Ovary (tissue), 9 donors: ENCODE data around the gene GRIK4. TPM values are rescaled to one million over a fixed set of nuclear protein-coding genes. Genes with fewer than 3 reads are reported as not detected.

Experiments used
- DNase-seq, 5 donors: peaks; one replicate each; pipeline ENCODE4 v3.0.0-alpha.2; 2019 to 2020
- H3K27ac ChIP-seq, 2 donors: fragments of 200-600 bp; one replicate each; pipeline versions ENCODE4 v1.5.1 to v1.8.0; 2019 to 2022
- H3K27me3 ChIP-seq: fragments of 200-600 bp; one replicate; pipeline ENCODE4 v1.8.0; 2022
- H3K36me3 ChIP-seq: fragments of 200-600 bp; sonication (generic); one replicate; pipeline ENCODE4 v1.5.1; 2019
- H3K4me1 ChIP-seq: one replicate; pipeline ENCODE4 v1.8.1; 2013; ENCODE audit warnings: mild to moderate bottlenecking, moderate library complexity; ENCODE audit not compliant: insufficient read depth
- H3K4me3 ChIP-seq: fragments of 200-600 bp; sonication (generic); one replicate; pipeline ENCODE4 v1.5.1; 2017
- H3K9me3 ChIP-seq, 2 donors: fragments of 200-600 bp in 1 of 2; sonication (generic) in 1 of 2; one replicate each; pipeline versions ENCODE4 v1.5.1 to v1.8.1; 2013 to 2019; ENCODE audit warnings: mild to moderate bottlenecking in 1 of 2, moderate library complexity in 1 of 2
- EP300 ChIP-seq: sonication (generic); formaldehyde crosslinking; IDR thresholded peaks from one replicate; pipeline ENCODE4 v1.6.1; 2017; ENCODE audit warnings: antibody characterized with exemption
- POLR2A ChIP-seq: fragments of 450-650 bp; IDR thresholded peaks from one replicate; pipeline ENCODE4 v1.6.1; 2017; ENCODE audit warnings: antibody characterized with exemption, mild to moderate bottlenecking, moderate library complexity
- WGBS, 3 donors: extraction: QIAGEN DNeasy Blood & Tissue Kit in 1 of 3; methylation state at CpG; one replicate each; pipeline versions ENCODE4 v1.1.5 to v1.1.7; 2013 to 2017; 5-methylcytosine and 5-hydroxymethylcytosine counted together
- intact Hi-C, 4 donors: fragments of 100-400 bp; cut with DNase I; formaldehyde crosslinking; loops; one replicate each; pipeline versions ENCODE4 v1.11.0 to v1.15.1; 2022 to 2023
- polyA plus RNA-seq, 2 donors: library from polyadenylated mRNA; stranded (reverse); fragments of 200-250 nt in 1 of 2; fragments of 350-450 nt in 1 of 2; fragmentation: Illumina TruSeq in 1 of 2; extraction: RNeasy Lipid Tissue Mini Kit (QIAGEN cat#74804) in 1 of 2; gene quantifications; one replicate each; pipeline ENCODE4 v1.2.3, GENCODE V29; 2013 to 2014
- total RNA-seq, 7 donors: library from RNA; depleted of rRNA in 2 of 7; stranded (reverse); fragments of >200 nt in 2 of 7; fragmentation: NEBNext Ultra II Directional in 3 of 7; extraction: Animal tissue kit (Norgen Biotek cat#: 25700) in 3 of 7; gene quantifications; one replicate each; pipeline versions ENCODE4 v1.1.0 to v1.2.4, GENCODE V29; 2016 to 2023
- TF ChIP-seq, protein P1 (sequence below), 3 donors: fragments of 450-650 bp in 2 of 3; fragments of 200-600 bp in 1 of 3; IDR thresholded peaks; one replicate each; pipeline versions ENCODE4 v1.5.1 to v1.8.0; 2016 to 2022; ENCODE audit warnings: antibody characterized with exemption in 3 of 3, mild to moderate bottlenecking in 1 of 3
- donor health status: DM: no; HTN: no; CAD: no; lungs with moderate emphysema.
- donor health status: DM: no; HTN: no; CAD: no.
- donor health status: Bipolar disorder and iron deficiency.
- donor health status: DM: yes; HTN: yes; CAD: no.
- donor health status: DM: no; HTN: no; CAD: no.
- donor health status: DM: yes; HTN: yes; CAD: no.

The GRIK4 gene
- total and polyA plus RNA-seq, 9 donors: 1.3 to 13.4 (median 2.3) TPM

GRCh38 chr11:120563703-120564572 is 52.4 kb downstream of the GRIK4 start:
- intact Hi-C loops: no loop called here
- DNase-seq: peak; percentile 72 to 83 (median 81)
- 13 to 18% (median 15%) methylated on average over 50 to 53 of the region's 53 CpGs for WGBS, 3 donors
- Histone ChIP-seq H3K36me3 (no peaks in the 10 kb centered on the region), H3K27me3 (no peaks in the 10 kb centered on the region), H3K4me1 (peaks cover 5% of the 10 kb centered on the region), H3K4me3 (peak overlapping the region; percentile 32), H3K9me3 (no peaks in the 10 kb centered on the region), H3K27ac (peak overlapping the region in 1 of 2 donors; percentile 14)
- no peak for TF ChIP-seq EP300
- no peak for TF ChIP-seq POLR2A
- TF ChIP-seq, protein P1, sequence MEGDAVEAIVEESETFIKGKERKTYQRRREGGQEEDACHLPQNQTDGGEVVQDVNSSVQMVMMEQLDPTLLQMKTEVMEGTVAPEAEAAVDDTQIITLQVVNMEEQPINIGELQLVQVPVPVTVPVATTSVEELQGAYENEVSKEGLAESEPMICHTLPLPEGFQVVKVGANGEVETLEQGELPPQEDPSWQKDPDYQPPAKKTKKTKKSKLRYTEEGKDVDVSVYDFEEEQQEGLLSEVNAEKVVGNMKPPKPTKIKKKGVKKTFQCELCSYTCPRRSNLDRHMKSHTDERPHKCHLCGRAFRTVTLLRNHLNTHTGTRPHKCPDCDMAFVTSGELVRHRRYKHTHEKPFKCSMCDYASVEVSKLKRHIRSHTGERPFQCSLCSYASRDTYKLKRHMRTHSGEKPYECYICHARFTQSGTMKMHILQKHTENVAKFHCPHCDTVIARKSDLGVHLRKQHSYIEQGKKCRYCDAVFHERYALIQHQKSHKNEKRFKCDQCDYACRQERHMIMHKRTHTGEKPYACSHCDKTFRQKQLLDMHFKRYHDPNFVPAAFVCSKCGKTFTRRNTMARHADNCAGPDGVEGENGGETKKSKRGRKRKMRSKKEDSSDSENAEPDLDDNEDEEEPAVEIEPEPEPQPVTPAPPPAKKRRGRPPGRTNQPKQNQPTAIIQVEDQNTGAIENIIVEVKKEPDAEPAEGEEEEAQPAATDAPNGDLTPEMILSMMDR (IDR thresholded peaks at IDR 0.05): no peak

DNA sequence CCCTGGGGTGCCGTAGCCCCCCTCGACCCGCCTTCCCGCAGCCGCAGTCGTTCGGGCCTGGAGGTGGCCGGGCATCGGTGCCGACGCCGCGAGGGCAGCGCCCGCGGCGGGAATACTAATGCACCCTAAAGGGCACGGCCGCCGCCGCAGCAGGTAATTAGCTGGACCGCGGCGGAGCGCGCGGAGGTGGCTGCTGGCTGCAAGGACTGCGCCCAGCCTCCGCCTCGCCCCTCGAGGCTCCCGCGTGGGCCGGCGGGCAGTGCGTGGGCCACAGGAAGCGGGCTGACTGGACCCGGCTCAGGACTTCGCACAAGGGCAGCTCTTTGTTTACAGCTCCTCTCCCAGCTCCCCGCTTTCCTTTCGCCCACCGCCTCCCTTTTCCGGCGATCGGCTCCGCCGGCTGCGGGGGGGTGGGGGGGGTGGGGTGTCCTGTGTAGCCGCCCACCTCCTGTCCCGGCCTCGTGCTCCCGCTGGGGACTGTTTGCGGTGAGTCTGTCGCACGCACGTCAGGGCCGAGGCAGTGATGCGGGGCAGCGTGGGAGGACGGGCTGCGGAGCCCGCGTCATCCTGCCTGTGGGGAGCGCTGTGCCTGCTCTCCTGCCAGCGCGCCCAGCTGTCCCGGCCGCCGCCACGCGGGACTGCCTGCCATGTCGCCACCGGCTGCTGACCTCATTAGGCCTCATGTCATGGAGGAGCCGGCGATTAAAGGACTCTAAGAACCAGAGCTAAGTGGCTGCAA is 53.2 kb downstream of the GRIK4 start:
- H3K4me1 ChIP-seq: peaks cover 5% of the 10 kb centered on the region
- H3K27me3 ChIP-seq: no peaks in the 10 kb centered on the region
- peak in 4 of 5 donors; percentile 53 to 73 (median 61) for DNase-seq
- peak overlapping the region; percentile 32 for H3K4me3 ChIP-seq
- intact Hi-C loops: no loop called here
- H3K27ac ChIP-seq: no peak overlapping the region
- WGBS, 3 donors: 1 to 3% (median 2%) methylated on average over 70 to 75 of the region's 75 CpGs
- no peaks in the 10 kb centered on the region for H3K9me3 ChIP-seq
- H3K36me3 ChIP-seq: no peaks in the 10 kb centered on the region
- TF ChIP-seq POLR2A (no peak), EP300 (no peak)
- TF ChIP-seq, protein P1 (IDR thresholded peaks at IDR 0.05): no peak

DNA sequence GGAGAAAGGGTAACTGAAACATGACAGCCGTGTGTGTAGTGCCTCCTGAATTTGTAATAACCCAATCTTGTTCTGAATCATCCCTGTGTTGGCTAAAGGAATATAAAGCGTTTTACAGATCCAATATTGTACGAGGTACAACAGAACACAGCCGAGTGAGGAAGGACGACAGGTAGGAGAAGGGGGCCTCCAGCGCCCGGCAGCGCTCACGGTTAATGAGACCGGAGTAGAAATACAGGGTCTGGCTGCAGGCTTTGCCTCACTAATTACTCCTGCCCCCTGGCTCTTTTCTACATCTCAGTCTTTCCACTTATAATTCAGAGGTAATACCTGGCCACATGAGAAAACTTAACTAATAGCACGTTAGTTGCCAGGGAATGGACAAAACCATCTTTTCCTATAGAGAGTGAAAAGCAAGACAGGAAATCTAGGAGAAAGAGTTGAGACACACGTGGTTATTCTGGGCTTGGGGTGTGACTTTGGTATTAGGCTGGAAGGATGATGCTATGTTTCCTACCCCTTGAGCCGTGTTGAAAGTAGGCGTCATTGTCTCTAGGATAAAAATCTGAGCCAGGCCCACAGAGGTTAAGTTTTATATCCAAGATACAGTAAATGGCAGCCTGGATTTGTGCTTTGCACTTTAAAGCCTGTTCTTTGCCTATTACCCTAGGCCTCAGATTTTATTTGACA is 54.1 kb downstream of the GRIK4 start:
- no peak for DNase-seq
- TF ChIP-seq, protein P1 (IDR thresholded peaks at IDR 0.05): no peak
- no peak for TF ChIP-seq EP300
- TF ChIP-seq POLR2A: no peak
- Histone ChIP-seq H3K9me3 (no peaks in the 10 kb centered on the region), H3K27ac (no peak overlapping the region), H3K36me3 (no peaks in the 10 kb centered on the region), H3K4me1 (peaks cover 5% of the 10 kb centered on the region), H3K27me3 (no peaks in the 10 kb centered on the region), H3K4me3 (no peak overlapping the region)
- WGBS, 3 donors: 88 to 92% (median 91%) methylated on average over 14 of the region's 14 CpGs
- intact Hi-C loops: no loop called here

GRCh38 chr11:120566176-120566575 is 54.6 kb downstream of the GRIK4 start:
- 76 to 83% (median 83%) methylated on average over 5 of the region's 5 CpGs for WGBS, 3 donors
- Histone ChIP-seq H3K27ac (no peak overlapping the region), H3K4me1 (peaks cover 5% of the 10 kb centered on the region), H3K9me3 (no peaks in the 10 kb centered on the region), H3K36me3 (no peaks in the 10 kb centered on the region), H3K27me3 (no peaks in the 10 kb centered on the region), H3K4me3 (no peak overlapping the region)
- DNase-seq: no peak
- intact Hi-C loops: no loop called here
- TF ChIP-seq, protein P1 (IDR thresholded peaks at IDR 0.05): no peak
- TF ChIP-seq EP300 (no peak), POLR2A (no peak)
